Liver (tissue), 3 donors: ENCODE data around the gene MECP2.

Source experiments
- RAD21 ChIP-seq, 2 donors: IDR thresholded peaks; 2 replicates each; pipeline ENCODE4 v1.6.1; 2016; ENCODE audit warnings: antibody characterized with exemption in 2 of 2, mild to moderate bottlenecking in 2 of 2
- RXRA ChIP-seq, 2 donors: IDR thresholded peaks; 2 replicates each; pipeline ENCODE4 v1.6.1; 2017 to 2018; ENCODE audit warnings: antibody characterized with exemption in 2 of 2, mild to moderate bottlenecking in 1 of 2
- YY1 ChIP-seq: IDR thresholded peaks from 2 replicates; pipeline ENCODE4 v1.6.1; 2016; ENCODE audit warnings: antibody characterized with exemption, mild to moderate bottlenecking
- TF ChIP-seq, protein P1 (sequence below): fragments of 150-350 bp; IDR thresholded peaks from 2 replicates; pipeline ENCODE4 v1.5.1; 2017; ENCODE audit warnings: improper control_type of control experiment, low read depth, low read length; ENCODE audit not compliant: missing input control
- TF ChIP-seq, protein P2 (sequence below): IDR thresholded peaks from 2 replicates; pipeline ENCODE4 v1.6.1; 2016; ENCODE audit warnings: antibody characterized with exemption
- TF ChIP-seq, protein P3 (sequence below): IDR thresholded peaks from 2 replicates; pipeline ENCODE4 v1.6.1; 2016; ENCODE audit warnings: antibody characterized with exemption, mild to moderate bottlenecking
- donor health status: healthy.
- donor health status: healthy.

DNA sequence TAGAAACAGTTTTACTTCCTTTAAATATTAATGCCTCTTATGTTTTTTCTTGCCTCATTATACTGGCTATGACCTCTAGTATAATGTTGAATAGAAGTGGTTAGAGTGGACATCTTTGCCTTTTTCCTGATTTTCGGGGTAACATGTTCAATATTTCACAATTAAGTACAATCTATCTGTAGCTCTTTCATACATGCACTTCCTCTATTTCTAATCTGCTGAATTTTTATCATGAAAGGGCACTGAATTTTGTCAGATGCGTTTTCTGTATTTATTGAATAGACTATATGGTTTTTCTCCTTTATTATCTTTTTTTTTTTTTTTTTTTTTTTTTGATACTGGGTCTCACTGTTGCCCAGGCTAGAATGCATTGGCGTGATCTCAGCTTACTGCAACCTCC is 29.0 kb downstream of the MECP2 start:
- TF ChIP-seq RAD21 (IDR thresholded peaks at IDR 0.05) (no peak), YY1 (no peak), RXRA (IDR thresholded peaks at IDR 0.05) (no peak)
- TF ChIP-seq, protein P1, sequence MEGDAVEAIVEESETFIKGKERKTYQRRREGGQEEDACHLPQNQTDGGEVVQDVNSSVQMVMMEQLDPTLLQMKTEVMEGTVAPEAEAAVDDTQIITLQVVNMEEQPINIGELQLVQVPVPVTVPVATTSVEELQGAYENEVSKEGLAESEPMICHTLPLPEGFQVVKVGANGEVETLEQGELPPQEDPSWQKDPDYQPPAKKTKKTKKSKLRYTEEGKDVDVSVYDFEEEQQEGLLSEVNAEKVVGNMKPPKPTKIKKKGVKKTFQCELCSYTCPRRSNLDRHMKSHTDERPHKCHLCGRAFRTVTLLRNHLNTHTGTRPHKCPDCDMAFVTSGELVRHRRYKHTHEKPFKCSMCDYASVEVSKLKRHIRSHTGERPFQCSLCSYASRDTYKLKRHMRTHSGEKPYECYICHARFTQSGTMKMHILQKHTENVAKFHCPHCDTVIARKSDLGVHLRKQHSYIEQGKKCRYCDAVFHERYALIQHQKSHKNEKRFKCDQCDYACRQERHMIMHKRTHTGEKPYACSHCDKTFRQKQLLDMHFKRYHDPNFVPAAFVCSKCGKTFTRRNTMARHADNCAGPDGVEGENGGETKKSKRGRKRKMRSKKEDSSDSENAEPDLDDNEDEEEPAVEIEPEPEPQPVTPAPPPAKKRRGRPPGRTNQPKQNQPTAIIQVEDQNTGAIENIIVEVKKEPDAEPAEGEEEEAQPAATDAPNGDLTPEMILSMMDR: no peak
- TF ChIP-seq, protein P2, sequence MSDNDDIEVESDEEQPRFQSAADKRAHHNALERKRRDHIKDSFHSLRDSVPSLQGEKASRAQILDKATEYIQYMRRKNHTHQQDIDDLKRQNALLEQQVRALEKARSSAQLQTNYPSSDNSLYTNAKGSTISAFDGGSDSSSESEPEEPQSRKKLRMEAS: no peak
- TF ChIP-seq, protein P3, sequence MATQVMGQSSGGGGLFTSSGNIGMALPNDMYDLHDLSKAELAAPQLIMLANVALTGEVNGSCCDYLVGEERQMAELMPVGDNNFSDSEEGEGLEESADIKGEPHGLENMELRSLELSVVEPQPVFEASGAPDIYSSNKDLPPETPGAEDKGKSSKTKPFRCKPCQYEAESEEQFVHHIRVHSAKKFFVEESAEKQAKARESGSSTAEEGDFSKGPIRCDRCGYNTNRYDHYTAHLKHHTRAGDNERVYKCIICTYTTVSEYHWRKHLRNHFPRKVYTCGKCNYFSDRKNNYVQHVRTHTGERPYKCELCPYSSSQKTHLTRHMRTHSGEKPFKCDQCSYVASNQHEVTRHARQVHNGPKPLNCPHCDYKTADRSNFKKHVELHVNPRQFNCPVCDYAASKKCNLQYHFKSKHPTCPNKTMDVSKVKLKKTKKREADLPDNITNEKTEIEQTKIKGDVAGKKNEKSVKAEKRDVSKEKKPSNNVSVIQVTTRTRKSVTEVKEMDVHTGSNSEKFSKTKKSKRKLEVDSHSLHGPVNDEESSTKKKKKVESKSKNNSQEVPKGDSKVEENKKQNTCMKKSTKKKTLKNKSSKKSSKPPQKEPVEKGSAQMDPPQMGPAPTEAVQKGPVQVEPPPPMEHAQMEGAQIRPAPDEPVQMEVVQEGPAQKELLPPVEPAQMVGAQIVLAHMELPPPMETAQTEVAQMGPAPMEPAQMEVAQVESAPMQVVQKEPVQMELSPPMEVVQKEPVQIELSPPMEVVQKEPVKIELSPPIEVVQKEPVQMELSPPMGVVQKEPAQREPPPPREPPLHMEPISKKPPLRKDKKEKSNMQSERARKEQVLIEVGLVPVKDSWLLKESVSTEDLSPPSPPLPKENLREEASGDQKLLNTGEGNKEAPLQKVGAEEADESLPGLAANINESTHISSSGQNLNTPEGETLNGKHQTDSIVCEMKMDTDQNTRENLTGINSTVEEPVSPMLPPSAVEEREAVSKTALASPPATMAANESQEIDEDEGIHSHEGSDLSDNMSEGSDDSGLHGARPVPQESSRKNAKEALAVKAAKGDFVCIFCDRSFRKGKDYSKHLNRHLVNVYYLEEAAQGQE: no peak
